Measurements from ENCODE around the gene STXBP6.
"Not testable (repeated sequence)": the region's sequence is repeated elsewhere in the genome, so short reads cannot be mapped to it uniquely, and the experiment has no call there.

The STXBP6 gene

DNA sequence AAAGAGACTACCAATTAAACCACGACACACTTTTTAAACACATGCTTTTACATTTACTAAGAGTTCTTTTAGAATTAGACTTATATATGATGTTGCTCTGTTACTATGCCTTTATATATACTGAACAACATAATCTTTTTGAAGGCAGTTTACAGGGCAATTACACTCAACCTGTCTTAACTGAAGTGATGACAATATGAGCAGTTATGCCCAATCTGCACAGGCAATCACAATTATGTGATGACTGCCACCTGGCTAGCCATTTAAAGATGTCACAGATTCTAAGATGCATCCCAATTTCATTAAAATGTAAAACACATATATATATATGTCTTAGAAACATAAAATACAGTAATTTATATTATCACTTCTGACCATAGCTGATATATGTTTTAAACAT lies 112.6 kb downstream of the STXBP6 start:
- ATAC-seq, result no peak

DNA sequence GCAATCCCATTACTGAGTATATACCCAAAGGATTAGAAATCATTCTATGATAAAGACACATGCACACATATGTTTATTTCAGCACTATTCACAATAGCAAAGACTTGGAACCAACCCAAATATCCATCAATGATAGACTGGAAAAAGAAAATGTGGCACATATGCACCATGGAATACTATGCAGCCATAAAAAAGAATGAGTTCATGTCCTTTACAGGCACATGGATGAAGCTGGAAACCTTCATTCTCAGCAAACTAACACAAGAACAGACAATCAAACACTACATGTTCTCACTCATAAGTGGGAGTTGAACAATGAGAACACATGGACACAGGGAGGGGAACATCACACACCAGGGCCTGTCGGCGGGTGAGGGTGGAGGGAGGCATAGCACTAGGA lies 113.2 kb downstream of the STXBP6 start:
- not testable (repeated sequence) for ATAC-seq

More for the DNA sequence above, 112.6 kb downstream of the STXBP6 start:
- TF ChIP-seq, protein P1, sequence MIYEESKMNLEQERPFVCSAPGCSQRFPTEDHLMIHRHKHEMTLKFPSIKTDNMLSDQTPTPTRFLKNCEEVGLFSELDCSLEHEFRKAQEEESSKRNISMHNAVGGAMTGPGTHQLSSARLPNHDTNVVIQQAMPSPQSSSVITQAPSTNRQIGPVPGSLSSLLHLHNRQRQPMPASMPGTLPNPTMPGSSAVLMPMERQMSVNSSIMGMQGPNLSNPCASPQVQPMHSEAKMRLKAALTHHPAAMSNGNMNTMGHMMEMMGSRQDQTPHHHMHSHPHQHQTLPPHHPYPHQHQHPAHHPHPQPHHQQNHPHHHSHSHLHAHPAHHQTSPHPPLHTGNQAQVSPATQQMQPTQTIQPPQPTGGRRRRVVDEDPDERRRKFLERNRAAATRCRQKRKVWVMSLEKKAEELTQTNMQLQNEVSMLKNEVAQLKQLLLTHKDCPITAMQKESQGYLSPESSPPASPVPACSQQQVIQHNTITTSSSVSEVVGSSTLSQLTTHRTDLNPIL (CRISPR knock-in tag; IDR thresholded peaks at IDR 0.05; ENCODE audit: low read depth), result no peak
- TF ChIP-seq CSDC2 (CRISPR knock-in tag; IDR thresholded peaks at IDR 0.05) (no peak), ISL1 (CRISPR knock-in tag; IDR thresholded peaks at IDR 0.05) (no peak), ESRRG (CRISPR knock-in tag; IDR thresholded peaks at IDR 0.05) (no peak), SNAI2 (CRISPR knock-in tag; IDR thresholded peaks at IDR 0.05) (no peak), ZNF565 (CRISPR knock-in tag; conservative IDR thresholded peaks at IDR 0.05; ENCODE audit: low read depth) (no peak), OSR1 (CRISPR knock-in tag; IDR thresholded peaks at IDR 0.05) (no peak), TCF4 (CRISPR knock-in tag; IDR thresholded peaks at IDR 0.05; ENCODE audit: borderline replicate concordance) (no peak), ZNF70 (CRISPR knock-in tag; IDR thresholded peaks at IDR 0.05) (no peak)
- TF ChIP-seq, protein P2, sequence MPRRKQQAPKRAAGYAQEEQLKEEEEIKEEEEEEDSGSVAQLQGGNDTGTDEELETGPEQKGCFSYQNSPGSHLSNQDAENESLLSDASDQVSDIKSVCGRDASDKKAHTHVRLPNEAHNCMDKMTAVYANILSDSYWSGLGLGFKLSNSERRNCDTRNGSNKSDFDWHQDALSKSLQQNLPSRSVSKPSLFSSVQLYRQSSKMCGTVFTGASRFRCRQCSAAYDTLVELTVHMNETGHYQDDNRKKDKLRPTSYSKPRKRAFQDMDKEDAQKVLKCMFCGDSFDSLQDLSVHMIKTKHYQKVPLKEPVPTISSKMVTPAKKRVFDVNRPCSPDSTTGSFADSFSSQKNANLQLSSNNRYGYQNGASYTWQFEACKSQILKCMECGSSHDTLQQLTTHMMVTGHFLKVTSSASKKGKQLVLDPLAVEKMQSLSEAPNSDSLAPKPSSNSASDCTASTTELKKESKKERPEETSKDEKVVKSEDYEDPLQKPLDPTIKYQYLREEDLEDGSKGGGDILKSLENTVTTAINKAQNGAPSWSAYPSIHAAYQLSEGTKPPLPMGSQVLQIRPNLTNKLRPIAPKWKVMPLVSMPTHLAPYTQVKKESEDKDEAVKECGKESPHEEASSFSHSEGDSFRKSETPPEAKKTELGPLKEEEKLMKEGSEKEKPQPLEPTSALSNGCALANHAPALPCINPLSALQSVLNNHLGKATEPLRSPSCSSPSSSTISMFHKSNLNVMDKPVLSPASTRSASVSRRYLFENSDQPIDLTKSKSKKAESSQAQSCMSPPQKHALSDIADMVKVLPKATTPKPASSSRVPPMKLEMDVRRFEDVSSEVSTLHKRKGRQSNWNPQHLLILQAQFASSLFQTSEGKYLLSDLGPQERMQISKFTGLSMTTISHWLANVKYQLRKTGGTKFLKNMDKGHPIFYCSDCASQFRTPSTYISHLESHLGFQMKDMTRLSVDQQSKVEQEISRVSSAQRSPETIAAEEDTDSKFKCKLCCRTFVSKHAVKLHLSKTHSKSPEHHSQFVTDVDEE (CRISPR knock-in tag; IDR thresholded peaks at IDR 0.05), result no peak
- TF ChIP-seq, protein P3, sequence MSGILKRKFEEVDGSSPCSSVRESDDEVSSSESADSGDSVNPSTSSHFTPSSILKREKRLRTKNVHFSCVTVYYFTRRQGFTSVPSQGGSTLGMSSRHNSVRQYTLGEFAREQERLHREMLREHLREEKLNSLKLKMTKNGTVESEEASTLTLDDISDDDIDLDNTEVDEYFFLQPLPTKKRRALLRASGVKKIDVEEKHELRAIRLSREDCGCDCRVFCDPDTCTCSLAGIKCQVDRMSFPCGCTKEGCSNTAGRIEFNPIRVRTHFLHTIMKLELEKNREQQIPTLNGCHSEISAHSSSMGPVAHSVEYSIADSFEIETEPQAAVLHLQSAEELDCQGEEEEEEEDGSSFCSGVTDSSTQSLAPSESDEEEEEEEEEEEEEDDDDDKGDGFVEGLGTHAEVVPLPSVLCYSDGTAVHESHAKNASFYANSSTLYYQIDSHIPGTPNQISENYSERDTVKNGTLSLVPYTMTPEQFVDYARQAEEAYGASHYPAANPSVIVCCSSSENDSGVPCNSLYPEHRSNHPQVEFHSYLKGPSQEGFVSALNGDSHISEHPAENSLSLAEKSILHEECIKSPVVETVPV (CRISPR knock-in tag; IDR thresholded peaks at IDR 0.05), result no peak

DNA sequence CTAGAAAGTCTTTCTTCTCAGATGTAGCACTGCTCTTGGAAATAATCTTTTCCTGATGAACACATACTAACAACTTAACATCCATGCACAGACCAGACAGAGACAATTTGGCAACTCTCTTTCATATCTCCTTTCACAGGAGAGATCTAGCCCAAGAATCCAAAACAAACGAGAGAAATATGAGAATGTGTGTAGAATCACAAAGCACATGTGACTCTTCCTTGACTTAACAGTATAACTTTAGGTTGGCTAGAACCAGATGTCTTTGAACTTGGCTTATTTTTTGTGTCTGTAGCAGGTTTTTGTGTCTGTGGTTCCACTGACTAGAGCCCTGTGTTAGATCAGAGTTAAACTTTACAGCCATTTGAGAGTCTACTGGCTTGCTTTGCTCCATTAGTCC lies 114.2 kb downstream of the STXBP6 start:
- TF ChIP-seq ZFP3 (CRISPR knock-in tag; IDR thresholded peaks at IDR 0.05), result no peak
- no peak for TF ChIP-seq TCF4 (CRISPR knock-in tag; IDR thresholded peaks at IDR 0.05; ENCODE audit: borderline replicate concordance)
- TF ChIP-seq, protein P1 (CRISPR knock-in tag; IDR thresholded peaks at IDR 0.05; ENCODE audit: low read depth), result no peak
- no peak for TF ChIP-seq PPARA (CRISPR knock-in tag; IDR thresholded peaks at IDR 0.05; ENCODE audit: borderline replicate concordance)
- TF ChIP-seq, protein P4, sequence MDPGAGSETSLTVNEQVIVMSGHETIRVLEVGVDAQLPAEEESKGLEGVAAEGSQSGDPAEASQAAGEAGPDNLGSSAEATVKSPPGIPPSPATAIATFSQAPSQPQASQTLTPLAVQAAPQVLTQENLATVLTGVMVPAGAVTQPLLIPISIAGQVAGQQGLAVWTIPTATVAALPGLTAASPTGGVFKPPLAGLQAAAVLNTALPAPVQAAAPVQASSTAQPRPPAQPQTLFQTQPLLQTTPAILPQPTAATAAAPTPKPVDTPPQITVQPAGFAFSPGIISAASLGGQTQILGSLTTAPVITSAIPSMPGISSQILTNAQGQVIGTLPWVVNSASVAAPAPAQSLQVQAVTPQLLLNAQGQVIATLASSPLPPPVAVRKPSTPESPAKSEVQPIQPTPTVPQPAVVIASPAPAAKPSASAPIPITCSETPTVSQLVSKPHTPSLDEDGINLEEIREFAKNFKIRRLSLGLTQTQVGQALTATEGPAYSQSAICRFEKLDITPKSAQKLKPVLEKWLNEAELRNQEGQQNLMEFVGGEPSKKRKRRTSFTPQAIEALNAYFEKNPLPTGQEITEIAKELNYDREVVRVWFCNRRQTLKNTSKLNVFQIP (CRISPR knock-in tag; IDR thresholded peaks at IDR 0.05; ENCODE audit: borderline replicate concordance, low read depth), result no peak
- TF ChIP-seq BACH2 (CRISPR knock-in tag; IDR thresholded peaks at IDR 0.05; ENCODE audit: borderline replicate concordance), result no peak
- no peak for TF ChIP-seq TOX (CRISPR knock-in tag; IDR thresholded peaks at IDR 0.05; ENCODE audit: borderline replicate concordance)
- TF ChIP-seq GLIS3 (CRISPR knock-in tag; IDR thresholded peaks at IDR 0.05), result no peak
- TF ChIP-seq ARNTL (CRISPR knock-in tag; IDR thresholded peaks at IDR 0.05; ENCODE audit: borderline replicate concordance, low read depth), result no peak
- TF ChIP-seq CSDC2 (CRISPR knock-in tag; IDR thresholded peaks at IDR 0.05), result no peak
- no peak for ATAC-seq

DNA sequence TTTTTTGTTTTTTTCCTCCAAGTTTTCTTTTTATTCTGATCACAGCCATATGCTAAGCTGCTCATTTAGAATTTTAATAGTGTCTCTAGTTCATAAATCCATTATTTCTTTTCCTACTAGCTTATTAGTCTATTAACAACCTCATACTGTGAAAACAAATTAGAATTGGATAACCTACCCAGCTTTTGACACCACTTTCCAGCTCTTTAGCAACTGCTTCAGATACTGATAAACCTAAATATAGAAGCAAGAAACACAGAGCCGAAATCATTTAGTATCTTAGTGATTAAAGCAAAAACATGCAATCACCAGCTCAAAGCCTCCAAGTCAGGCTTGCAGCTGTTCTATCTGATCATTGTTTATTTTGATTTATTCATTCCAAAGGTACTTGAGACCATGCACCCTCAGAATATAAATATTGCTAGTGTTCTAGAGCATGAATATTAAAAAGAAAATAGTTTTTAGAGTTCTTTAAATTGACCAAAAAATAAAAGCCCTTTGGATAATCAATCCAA lies 121.5 kb downstream of the STXBP6 start:
- TF ChIP-seq ZFP3 (CRISPR knock-in tag; IDR thresholded peaks at IDR 0.05) (no peak), ZNF8 (CRISPR knock-in tag; IDR thresholded peaks at IDR 0.05) (no peak), ZNF565 (CRISPR knock-in tag; conservative IDR thresholded peaks at IDR 0.05; ENCODE audit: low read depth) (no peak), ZNF70 (CRISPR knock-in tag; IDR thresholded peaks at IDR 0.05) (no peak), PPARA (CRISPR knock-in tag; IDR thresholded peaks at IDR 0.05; ENCODE audit: borderline replicate concordance) (no peak), GLIS3 (CRISPR knock-in tag; IDR thresholded peaks at IDR 0.05) (no peak), RARB (CRISPR knock-in tag; IDR thresholded peaks at IDR 0.05) (no peak), ZFP30 (CRISPR knock-in tag; IDR thresholded peaks at IDR 0.05) (no peak), BACH2 (CRISPR knock-in tag; IDR thresholded peaks at IDR 0.05; ENCODE audit: borderline replicate concordance) (no peak), ESRRG (CRISPR knock-in tag; IDR thresholded peaks at IDR 0.05) (no peak), ARNTL (CRISPR knock-in tag; IDR thresholded peaks at IDR 0.05; ENCODE audit: borderline replicate concordance, low read depth) (no peak), TCF4 (CRISPR knock-in tag; IDR thresholded peaks at IDR 0.05; ENCODE audit: borderline replicate concordance) (no peak)
- TF ChIP-seq, protein P1 (CRISPR knock-in tag; IDR thresholded peaks at IDR 0.05; ENCODE audit: low read depth), result no peak
- TF ChIP-seq, protein P4 (CRISPR knock-in tag; IDR thresholded peaks at IDR 0.05; ENCODE audit: borderline replicate concordance, low read depth), result no peak
- TF ChIP-seq, protein P3 (CRISPR knock-in tag; IDR thresholded peaks at IDR 0.05), result no peak
- ATAC-seq, result no peak
